OCI-M2 (cell line): ENCODE measurements around the gene ANKRD42.

Source experiments
- DNase-seq: peaks from one replicate; lab custom pipeline; 2025; ENCODE audit not compliant: unreplicated experiment; lab: John Stamatoyannopoulos, UW

Gene ANKRD42

GRCh38 chr11:83285771-83286528 lies 92.4 kb downstream of the ANKRD42 start, which contains the start of gene CCDC90B:
Gene CCDC90B (minus strand): TSS chr11:83286367. CDS start chr11:83285972, 395 bp downstream.
- peak; percentile 86 for DNase-seq

GRCh38 chr11:83287631-83288030 lies 94.1 kb downstream of the ANKRD42 start:
- no peak for DNase-seq

- DNase-seq, result no peak
Measured at GRCh38 chr11:83292709-83293456, 99.4 kb downstream of the ANKRD42 start.

- no peak for DNase-seq
Measured at GRCh38 chr11:83293457-83293774, 99.9 kb downstream of the ANKRD42 start.

GRCh38 chr11:83294208-83294607 lies 100.7 kb downstream of the ANKRD42 start:
- no peak for DNase-seq
